Body of pancreas (tissue), 4 donors: ENCODE results near the gene APMAP. TPM values are rescaled to one million over a fixed set of nuclear protein-coding genes. Genes with fewer than 3 reads are reported as not detected.

ENCODE experiments used
- ATAC-seq: fragments of 150-250 bp; one replicate; pipeline ENCODE4 v1.9.1; 2016
- DNase-seq, 4 donors: peaks; one replicate each; pipeline ENCODE4 v3.0.0-alpha.2; 2019
- H3K27ac ChIP-seq, 4 donors: fragments of 200-600 bp; sonication (generic); 1 replicate in 3 of 4; 2 replicates in 1 of 4; pipeline versions ENCODE4 v1.5.1 to v1.6.1; 2016 to 2019; ENCODE audit warnings: mild to moderate bottlenecking in 1 of 4, mixed read lengths in 1 of 4, moderate library complexity in 1 of 4
- H3K27me3 ChIP-seq, 2 donors: fragments of 200-600 bp; sonication (generic); one replicate each; pipeline ENCODE4 v1.6.0; 2016; ENCODE audit warnings: mild to moderate bottlenecking in 1 of 2
- H3K36me3 ChIP-seq, 2 donors: fragments of 200-600 bp; sonication (generic); replicated peaks in 1 of 2; 2 replicates each; pipeline ENCODE4 v1.5.1; 2016; ENCODE audit warnings: low read depth in 2 of 2; ENCODE audit not compliant: insufficient read depth in 1 of 2
- H3K4me1 ChIP-seq: fragments of 200-600 bp; sonication (generic); one replicate; pipeline ENCODE4 v1.6.0; 2016
- H3K4me3 ChIP-seq, 2 donors: fragments of 200-600 bp; sonication (generic); 1 replicate in 1 of 2; 2 replicates in 1 of 2; pipeline ENCODE4 v1.5.1; 2016 to 2019
- H3K9me3 ChIP-seq, 3 donors: fragments of 200-600 bp; sonication (generic); 1 replicate in 2 of 3; 2 replicates in 1 of 3; pipeline ENCODE4 v1.5.1; 2016
- CTCF ChIP-seq, 7 experiments: fragments of 450-650 bp in 4 of 7; fragments of 200-600 bp in 3 of 7; sonication (generic) in 3 of 7; IDR thresholded peaks; one replicate each; pipeline ENCODE4 v1.5.1; 2016 to 2019; ENCODE audit warnings: antibody characterized with exemption in 7 of 7
- POLR2A ChIP-seq, 3 donors: fragments of 450-650 bp; IDR thresholded peaks; one replicate each; pipeline ENCODE4 v1.6.1; 2016; ENCODE audit warnings: antibody characterized with exemption in 3 of 3, mild to moderate bottlenecking in 2 of 3
- WGBS, 2 donors: methylation state at CpG; one replicate each; pipeline ENCODE4 v1.1.5; 2017; 5-methylcytosine and 5-hydroxymethylcytosine counted together
- intact Hi-C: fragments of 100-400 bp; cut with DNase I; formaldehyde crosslinking; loops from one replicate; pipeline ENCODE4 v1.15.1; 2023
- total RNA-seq, 2 donors: library from RNA; depleted of rRNA; stranded (reverse); fragments of >200 nt; gene quantifications; one replicate each; pipeline ENCODE4 v1.1.0, GENCODE V29; 2016

The APMAP gene
- total RNA-seq, 2 donors from 2014 or later, result 38.9 to 51.4 TPM

GRCh38 chr20:25008388-25009217 is 16.1 kb upstream of the APMAP start:
- H3K36me3 ChIP-seq, result peaks cover 12 to 21% of the 10 kb centered on the region in 2 donors
- no peak for TF ChIP-seq CTCF (IDR thresholded peaks at IDR 0.05)
- TF ChIP-seq POLR2A (IDR thresholded peaks at IDR 0.05), result no peak
- peak overlapping the region in 2 of 4 donors; percentile 19 to 21 for H3K27ac ChIP-seq
- intact Hi-C loops, result no loop called here
- no peak for ATAC-seq
- H3K4me1 ChIP-seq, result peaks cover 52% of the 10 kb centered on the region
- 90% methylated on average over 10 to 11 of the region's 11 CpGs for WGBS, 2 donors
- no peaks in the 10 kb centered on the region for H3K27me3 ChIP-seq
- H3K4me3 ChIP-seq, result no peak overlapping the region
- no peaks in the 10 kb centered on the region for H3K9me3 ChIP-seq
- DNase-seq, result peak in 2 of 4 donors; percentile 4 to 13

GRCh38 chr20:25007491-25008305 is 15.1 kb upstream of the APMAP start:
- TF ChIP-seq CTCF (IDR thresholded peaks at IDR 0.05) (no peak), POLR2A (IDR thresholded peaks at IDR 0.05) (no peak)

GRCh38 chr20:25006431-25007167 is 14.0 kb upstream of the APMAP start:
- 82 to 94% methylated on average over 3 to 12 of the region's 12 CpGs for WGBS, 2 donors
- peaks cover 37% of the 10 kb centered on the region for H3K4me1 ChIP-seq
- H3K36me3 ChIP-seq, result peaks cover 12 to 15% of the 10 kb centered on the region in 2 donors
- no peaks in the 10 kb centered on the region for H3K9me3 ChIP-seq
- intact Hi-C loops, result no loop called here
- DNase-seq (peak in 1 of 4 donors; percentile 2), ATAC-seq (no peak)
- no peak overlapping the region for H3K4me3 ChIP-seq
- H3K27ac ChIP-seq, result peak overlapping the region; percentile 16 to 58 (median 40)
- TF ChIP-seq CTCF (IDR thresholded peaks at IDR 0.05), result no peak
- no peak for TF ChIP-seq POLR2A (IDR thresholded peaks at IDR 0.05)
- H3K27me3 ChIP-seq, result no peaks in the 10 kb centered on the region

More at GRCh38 chr20:25007491-25008305, 15.1 kb upstream of the APMAP start:
- no peaks in the 10 kb centered on the region for H3K27me3 ChIP-seq
- H3K4me1 ChIP-seq, result peaks cover 48% of the 10 kb centered on the region
- no peak for ATAC-seq
- 87 to 92% methylated on average over 6 to 22 of the region's 22 CpGs for WGBS, 2 donors
- no peaks in the 10 kb centered on the region for H3K9me3 ChIP-seq
- H3K27ac ChIP-seq, result no peak overlapping the region
- no peak overlapping the region for H3K4me3 ChIP-seq
- peak in 1 of 4 donors; percentile 2 for DNase-seq
- H3K36me3 ChIP-seq, result peaks cover 12 to 17% of the 10 kb centered on the region in 2 donors
- intact Hi-C loops, result no loop called here

GRCh38 chr20:25005661-25006060 is 13.1 kb upstream of the APMAP start:
- Histone ChIP-seq H3K36me3 (peaks cover 12 to 15% of the 10 kb centered on the region in 2 donors), H3K4me1 (peaks cover 32% of the 10 kb centered on the region), H3K27ac (peak overlapping the region in 3 of 4 donors; percentile 36 to 58 (median 44)), H3K4me3 (no peak overlapping the region), H3K9me3 (no peaks in the 10 kb centered on the region), H3K27me3 (no peaks in the 10 kb centered on the region)
- WGBS, 2 donors, result 85 to 87% methylated on average over 6 to 8 of the region's 8 CpGs
- DNase-seq (peak in 1 of 4 donors; percentile 3), ATAC-seq (no peak)
- intact Hi-C loops, result no loop called here
- TF ChIP-seq CTCF (IDR thresholded peaks at IDR 0.05) (no peak), POLR2A (IDR thresholded peaks at IDR 0.05) (no peak)
